ENCODE results near the gene EGR4.

Gene EGR4

GRCh38 chr2:73269686-73270465, 23.5 kb downstream of the EGR4 start:
- Histone ChIP-seq H3K9ac (ENCODE audit: low read depth, low read length) (no peak overlapping the region), H3K27ac (ENCODE audit: low read depth, low read length) (no peak overlapping the region), H3K9me3 (ENCODE audit: control insufficient read depth, insufficient read depth, low read length) (no peaks in the 10 kb centered on the region), H3K4me1 (ENCODE audit: control insufficient read depth, insufficient read depth, low read length) (no peaks in the 10 kb centered on the region), H3K4me3 (ENCODE audit: low read depth, low read length) (peak overlapping the region; percentile 62), H3K36me3 (ENCODE audit: control insufficient read depth, insufficient read depth, low read length) (no peaks in the 10 kb centered on the region), H3K27me3 (ENCODE audit: control insufficient read depth, insufficient read depth, low read length) (peaks cover 32% of the 10 kb centered on the region)

- Histone ChIP-seq H3K4me3 (ENCODE audit: low read depth, low read length) (peak overlapping the region; percentile 62), H3K9ac (ENCODE audit: low read depth, low read length) (no peak overlapping the region; the same call in 1 of the 2 replicates), H3K27me3 (ENCODE audit: control insufficient read depth, insufficient read depth, low read length) (peaks cover 32% of the 10 kb centered on the region), H3K36me3 (ENCODE audit: control insufficient read depth, insufficient read depth, low read length) (0 out of 2 replicates have a peak, but pooled peaks cover under 1% of the 10 kb centered on the region), H3K27ac (ENCODE audit: low read depth, low read length) (no peak overlapping the region), H3K4me1 (ENCODE audit: control insufficient read depth, insufficient read depth, low read length) (no peaks in the 10 kb centered on the region), H3K9me3 (ENCODE audit: control insufficient read depth, insufficient read depth, low read length) (no peaks in the 10 kb centered on the region)
These were observed 24.3 kb downstream of the EGR4 start for GRCh38 chr2:73268830-73269685.

GRCh38 chr2:73268366-73268829, 24.9 kb downstream of the EGR4 start:
- H3K27ac ChIP-seq (ENCODE audit: low read depth, low read length), result no peak overlapping the region
- no peak overlapping the region; the same call in 1 of the 2 replicates for H3K9ac ChIP-seq (ENCODE audit: low read depth, low read length)

GRCh38 chr2:73267008-73267407, 26.3 kb downstream of the EGR4 start:
- Histone ChIP-seq H3K4me3 (ENCODE audit: low read depth, low read length) (no peak overlapping the region), H3K9ac (ENCODE audit: low read depth, low read length) (no peak overlapping the region), H3K36me3 (ENCODE audit: control insufficient read depth, insufficient read depth, low read length) (peaks cover 17% of the 10 kb centered on the region), H3K27me3 (ENCODE audit: control insufficient read depth, insufficient read depth, low read length) (peaks cover 32% of the 10 kb centered on the region), H3K27ac (ENCODE audit: low read depth, low read length) (no peak overlapping the region), H3K9me3 (ENCODE audit: control insufficient read depth, insufficient read depth, low read length) (no peaks in the 10 kb centered on the region), H3K4me1 (ENCODE audit: control insufficient read depth, insufficient read depth, low read length) (no peaks in the 10 kb centered on the region)

More at GRCh38 chr2:73268366-73268829, 24.9 kb downstream of the EGR4 start:
- Histone ChIP-seq H3K4me1 (ENCODE audit: control insufficient read depth, insufficient read depth, low read length) (no peaks in the 10 kb centered on the region), H3K36me3 (ENCODE audit: control insufficient read depth, insufficient read depth, low read length) (peaks cover 7% of the 10 kb centered on the region), H3K4me3 (ENCODE audit: low read depth, low read length) (peak overlapping the region; percentile 62), H3K27me3 (ENCODE audit: control insufficient read depth, insufficient read depth, low read length) (peaks cover 32% of the 10 kb centered on the region), H3K9me3 (ENCODE audit: control insufficient read depth, insufficient read depth, low read length) (no peaks in the 10 kb centered on the region)

GRCh38 chr2:73266061-73266901, 27.1 kb downstream of the EGR4 start:
- Histone ChIP-seq H3K36me3 (ENCODE audit: control insufficient read depth, insufficient read depth, low read length) (peaks cover 17% of the 10 kb centered on the region), H3K27ac (ENCODE audit: low read depth, low read length) (no peak overlapping the region), H3K4me1 (ENCODE audit: control insufficient read depth, insufficient read depth, low read length) (no peaks in the 10 kb centered on the region), H3K4me3 (ENCODE audit: low read depth, low read length) (no peak overlapping the region), H3K9ac (ENCODE audit: low read depth, low read length) (no peak overlapping the region), H3K9me3 (ENCODE audit: control insufficient read depth, insufficient read depth, low read length) (no peaks in the 10 kb centered on the region), H3K27me3 (ENCODE audit: control insufficient read depth, insufficient read depth, low read length) (peaks cover 32% of the 10 kb centered on the region)

- H3K4me3 ChIP-seq (ENCODE audit: low read depth, low read length), result no peak overlapping the region
- peaks cover 3% of the 10 kb centered on the region; the same call in 1 of the 2 replicates for H3K4me1 ChIP-seq (ENCODE audit: control insufficient read depth, insufficient read depth, low read length)
- H3K36me3 ChIP-seq (ENCODE audit: control insufficient read depth, insufficient read depth, low read length), result peaks cover 17% of the 10 kb centered on the region
- no peak overlapping the region for H3K27ac ChIP-seq (ENCODE audit: low read depth, low read length)
- H3K9ac ChIP-seq (ENCODE audit: low read depth, low read length), result no peak overlapping the region
- H3K27me3 ChIP-seq (ENCODE audit: control insufficient read depth, insufficient read depth, low read length), result peaks cover 26% of the 10 kb centered on the region
- H3K9me3 ChIP-seq (ENCODE audit: control insufficient read depth, insufficient read depth, low read length), result no peaks in the 10 kb centered on the region
These were observed 27.9 kb downstream of the EGR4 start for GRCh38 chr2:73265298-73266060.

- peaks cover 19% of the 10 kb centered on the region for H3K36me3 ChIP-seq (ENCODE audit: control insufficient read depth, insufficient read depth, low read length)
These were observed 28.6 kb downstream of the EGR4 start for GRCh38 chr2:73264783-73265182.

GRCh38 chr2:73264332-73264606, 29.1 kb downstream of the EGR4 start:
- peaks cover 24% of the 10 kb centered on the region for H3K36me3 ChIP-seq (ENCODE audit: control insufficient read depth, insufficient read depth, low read length)
- no peak overlapping the region for H3K4me3 ChIP-seq (ENCODE audit: low read depth, low read length)
- peaks cover 4% of the 10 kb centered on the region; the same call in 1 of the 2 replicates for H3K4me1 ChIP-seq (ENCODE audit: control insufficient read depth, insufficient read depth, low read length)
- peaks cover 16% of the 10 kb centered on the region for H3K27me3 ChIP-seq (ENCODE audit: control insufficient read depth, insufficient read depth, low read length)
- H3K9ac ChIP-seq (ENCODE audit: low read depth, low read length), result no peak overlapping the region
- H3K27ac ChIP-seq (ENCODE audit: low read depth, low read length), result no peak overlapping the region
- H3K9me3 ChIP-seq (ENCODE audit: control insufficient read depth, insufficient read depth, low read length), result no peaks in the 10 kb centered on the region

More at GRCh38 chr2:73264783-73265182, 28.6 kb downstream of the EGR4 start:
- Histone ChIP-seq H3K9me3 (ENCODE audit: control insufficient read depth, insufficient read depth, low read length) (no peaks in the 10 kb centered on the region), H3K4me1 (ENCODE audit: control insufficient read depth, insufficient read depth, low read length) (peaks cover 4% of the 10 kb centered on the region; the same call in 1 of the 2 replicates), H3K27me3 (ENCODE audit: control insufficient read depth, insufficient read depth, low read length) (peaks cover 19% of the 10 kb centered on the region), H3K4me3 (ENCODE audit: low read depth, low read length) (no peak overlapping the region), H3K27ac (ENCODE audit: low read depth, low read length) (no peak overlapping the region), H3K9ac (ENCODE audit: low read depth, low read length) (no peak overlapping the region)

GRCh38 chr2:73263540-73264331, 29.6 kb downstream of the EGR4 start:
- H3K9ac ChIP-seq (ENCODE audit: low read depth, low read length), result no peak overlapping the region

More at GRCh38 chr2:73263540-73264331, 29.6 kb downstream of the EGR4 start:
- Histone ChIP-seq H3K27ac (ENCODE audit: low read depth, low read length) (no peak overlapping the region), H3K4me1 (ENCODE audit: control insufficient read depth, insufficient read depth, low read length) (peaks cover 4% of the 10 kb centered on the region; the same call in 1 of the 2 replicates), H3K4me3 (ENCODE audit: low read depth, low read length) (no peak overlapping the region), H3K27me3 (ENCODE audit: control insufficient read depth, insufficient read depth, low read length) (peaks cover 16% of the 10 kb centered on the region), H3K36me3 (ENCODE audit: control insufficient read depth, insufficient read depth, low read length) (peaks cover 29% of the 10 kb centered on the region), H3K9me3 (ENCODE audit: control insufficient read depth, insufficient read depth, low read length) (no peaks in the 10 kb centered on the region)

Data from HUES48 (cell line).